ENCODE measurements around the gene KLF2. TPM values are rescaled to one million over a fixed set of nuclear protein-coding genes. Genes with fewer than 3 reads are reported as not detected.
"Not testable (repeated sequence)": the region's sequence is repeated elsewhere in the genome, so short reads cannot be mapped to it uniquely, and the experiment has no call there.

Gene KLF2
- total RNA-seq, 1 experiment from 2014 or later = 3.1 TPM

DNA sequence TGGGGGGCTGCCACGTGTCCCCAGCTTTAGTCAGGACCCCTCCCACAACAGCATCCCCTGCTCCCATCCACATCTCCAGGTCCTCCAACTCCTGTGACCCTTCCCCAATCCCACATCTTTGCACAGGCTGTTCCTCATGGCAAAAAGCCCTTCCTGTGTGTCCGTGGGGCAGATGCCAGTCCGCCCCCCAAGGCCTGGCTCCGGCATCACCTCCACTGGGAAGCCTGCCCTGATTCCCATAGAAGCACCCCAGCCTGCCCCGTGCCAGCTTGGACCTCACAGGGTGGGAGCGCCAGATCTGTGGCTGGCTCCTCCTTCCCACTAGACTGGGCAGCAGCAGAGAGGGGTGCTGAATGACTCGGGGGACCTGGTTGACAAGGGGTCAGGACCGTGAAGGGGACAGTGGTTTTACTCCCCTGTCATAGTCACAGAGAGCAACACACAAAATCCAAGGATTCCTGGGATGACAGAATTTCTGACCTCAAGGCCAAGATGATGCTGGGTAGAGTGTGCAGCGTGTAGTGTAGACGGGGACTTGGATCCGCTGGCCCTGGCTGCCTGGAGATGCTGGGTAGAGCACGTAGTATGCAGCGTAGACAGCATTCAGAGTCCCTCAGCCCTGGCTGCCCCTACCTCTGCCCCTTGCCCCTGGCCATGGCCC lies 13.3 kb downstream of the KLF2 start:
- peak; percentile 53 for DNase-seq (ENCODE audit: low read depth)

DNA sequence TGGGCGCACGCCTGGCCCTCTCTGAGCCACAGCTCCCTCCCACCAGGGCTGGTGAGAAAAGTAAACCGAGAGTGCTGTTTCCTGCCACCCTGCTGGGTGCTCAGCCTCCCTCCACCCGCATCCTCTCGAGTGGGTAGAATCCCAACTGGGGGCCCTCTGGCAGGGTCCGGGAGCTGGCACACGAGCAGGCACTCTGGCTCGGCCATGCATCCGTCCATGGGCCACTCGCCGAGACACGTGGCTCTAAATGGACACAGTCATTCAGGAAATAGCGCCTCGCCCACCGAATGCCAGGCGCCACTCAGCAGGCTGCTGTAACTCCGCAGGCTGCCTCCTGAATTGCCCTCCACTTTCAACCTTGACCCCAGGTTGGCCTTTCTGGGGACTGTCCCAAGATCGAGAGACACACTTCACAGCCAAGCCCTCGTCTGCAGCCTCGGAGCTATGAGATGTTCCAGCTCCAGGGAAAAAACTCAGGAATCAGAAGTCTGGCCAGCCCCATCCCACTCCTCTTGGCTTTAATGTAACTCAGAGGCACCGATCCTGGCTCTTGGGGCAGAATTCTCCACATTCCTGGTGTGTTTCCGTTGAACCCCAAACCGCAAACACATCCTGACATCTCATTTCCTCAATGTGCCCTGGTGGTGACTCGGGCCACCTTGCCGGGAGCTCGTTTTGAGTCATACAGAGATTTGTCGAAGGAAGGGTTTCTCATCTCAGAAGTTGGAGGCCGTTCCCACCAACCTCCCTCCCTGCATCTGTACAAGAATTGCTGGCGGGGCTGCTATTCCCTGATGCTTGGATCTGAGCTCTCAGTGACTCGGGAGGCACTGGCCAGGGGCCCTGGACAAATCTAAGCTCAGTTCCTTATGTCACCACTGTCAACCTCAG lies 14.1 kb downstream of the KLF2 start:
- DNase-seq (ENCODE audit: low read depth) = peak; percentile 99

DNA sequence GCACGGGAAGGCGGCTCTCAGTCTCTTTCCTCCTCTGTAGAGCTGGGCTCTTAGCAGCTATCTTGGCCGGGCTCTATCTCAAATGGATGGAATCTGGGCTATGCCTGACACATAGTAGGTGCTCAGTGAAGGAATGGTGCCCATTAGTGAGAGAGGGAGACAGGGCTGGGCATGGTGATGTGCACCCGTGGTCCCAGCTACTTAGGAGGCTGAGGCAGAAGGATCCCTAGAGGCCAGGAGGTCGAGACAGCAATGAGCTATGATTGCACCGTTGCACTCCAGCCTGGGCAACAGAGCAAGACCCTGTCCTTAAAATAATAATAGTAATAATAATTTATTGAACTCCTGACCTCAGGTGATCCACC lies 14.7 kb downstream of the KLF2 start:
- no peak for DNase-seq (ENCODE audit: low read depth)

DNA sequence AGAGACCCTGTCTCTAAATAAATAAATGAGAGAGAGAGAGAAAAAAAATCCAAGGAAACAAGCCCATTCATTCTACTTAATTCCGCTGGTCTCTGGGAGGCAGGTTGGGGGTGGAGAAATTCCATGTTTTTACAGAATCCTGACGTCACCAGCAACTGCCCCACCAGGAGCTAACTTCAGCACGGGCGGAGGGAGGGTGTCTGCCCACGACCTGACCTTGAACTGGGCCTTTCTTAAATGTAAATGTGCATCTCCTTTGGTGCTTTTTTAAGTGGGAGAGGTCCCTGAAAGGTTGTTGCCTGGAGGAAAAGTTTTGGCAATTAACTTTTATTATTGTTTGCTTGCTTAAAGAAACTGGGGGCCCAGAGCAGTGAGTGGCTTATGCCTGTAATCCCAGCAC lies 15.5 kb downstream of the KLF2 start:
- DNase-seq (ENCODE audit: low read depth) = peak; percentile 83

DNA sequence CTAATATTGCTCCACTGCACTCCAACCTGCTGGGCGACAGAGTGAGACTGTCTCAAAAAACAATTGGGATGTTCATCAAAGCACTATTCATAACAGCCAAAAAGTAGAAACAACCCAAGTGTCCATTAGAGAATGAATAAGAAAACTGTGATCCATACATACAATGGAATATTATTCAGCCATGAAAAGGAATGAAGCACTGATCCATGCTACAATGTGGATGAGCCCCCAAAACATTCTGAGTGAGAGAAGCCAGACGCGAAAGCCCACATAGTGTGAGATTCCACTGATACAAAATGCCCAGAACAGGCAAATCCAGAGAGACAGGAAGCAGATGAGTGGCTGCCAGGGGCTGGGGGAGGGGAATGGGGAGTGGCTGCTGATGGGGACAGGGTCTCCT lies 16.0 kb downstream of the KLF2 start:
- no peak for DNase-seq (ENCODE audit: low read depth)

DNA sequence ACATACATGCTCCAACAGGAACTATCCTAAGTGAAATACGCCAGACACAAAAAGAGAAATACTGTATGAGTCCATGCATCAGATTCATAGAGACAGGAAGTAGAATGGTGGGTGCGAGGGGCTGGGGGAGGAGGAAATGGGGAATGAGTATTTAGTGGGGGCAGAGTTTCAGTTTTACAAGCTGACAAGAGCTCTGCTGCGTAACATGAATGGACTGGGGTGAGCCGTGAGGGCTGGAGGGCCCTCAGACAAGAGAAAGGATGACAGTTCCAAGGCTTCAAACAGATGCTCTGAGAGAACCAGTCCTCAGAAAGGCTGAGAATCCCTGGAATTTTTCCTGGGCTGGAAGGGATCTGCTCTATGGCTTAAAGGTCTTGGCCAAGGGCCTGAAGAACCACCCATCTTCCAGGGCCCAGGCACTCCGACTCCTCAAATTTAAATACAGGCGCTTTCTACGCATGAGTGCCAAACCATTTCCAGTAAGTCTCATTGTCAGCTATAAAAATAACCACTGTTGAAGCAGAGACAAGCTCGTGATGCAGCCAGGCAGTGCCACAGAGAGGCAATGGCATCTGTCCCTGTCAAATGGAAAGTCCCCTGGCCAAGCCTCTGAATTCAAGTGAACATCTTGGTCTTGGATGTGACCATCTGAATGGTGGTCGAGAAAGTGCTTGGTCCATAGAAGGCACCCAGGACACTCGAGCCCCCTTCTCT lies 17.5 kb downstream of the KLF2 start:
- DNase-seq (ENCODE audit: low read depth) = peak; percentile 72

DNA sequence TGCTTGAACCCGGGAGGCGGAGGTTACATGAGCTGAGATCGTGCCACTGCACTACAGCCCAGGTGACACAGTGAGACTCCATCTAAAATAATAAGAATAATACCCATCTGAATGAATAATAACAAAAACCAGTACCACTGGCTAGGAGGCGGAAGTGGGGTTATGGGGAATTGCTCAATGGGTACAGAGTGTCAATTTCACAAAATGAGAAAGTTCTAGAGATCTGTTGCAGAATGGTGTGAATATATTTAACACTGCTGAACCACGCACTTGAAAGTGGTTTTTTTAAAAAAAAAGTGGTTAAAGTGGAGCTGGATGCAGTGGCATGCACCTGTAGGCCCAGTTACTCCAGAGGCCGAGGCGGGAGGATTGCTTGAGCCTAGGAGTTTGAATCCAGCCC lies 18.5 kb downstream of the KLF2 start:
- no peak for DNase-seq (ENCODE audit: low read depth)

GRCh38 chr19:16345457-16345856 lies 20.8 kb downstream of the KLF2 start:
- DNase-seq (ENCODE audit: low read depth) = no peak

DNA sequence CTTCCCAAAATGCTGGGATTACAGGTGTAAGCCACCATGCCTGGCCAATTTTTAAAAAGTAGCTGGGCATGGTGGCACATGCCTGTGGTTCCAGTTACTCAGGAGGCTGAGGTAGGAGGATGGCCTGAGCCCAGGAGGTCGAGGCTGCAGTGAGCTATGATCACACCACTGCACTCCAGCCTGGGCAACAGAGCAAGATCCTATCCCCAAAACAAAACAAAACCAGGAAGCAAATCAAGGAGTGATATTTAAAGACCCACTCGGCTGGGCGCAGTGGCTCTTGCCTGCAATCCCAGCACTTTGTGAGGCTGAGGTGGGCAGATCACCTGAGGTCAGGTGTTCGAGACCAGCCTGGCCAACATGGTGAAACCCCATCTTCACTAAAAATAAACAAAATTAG lies 22.5 kb downstream of the KLF2 start:
- DNase-seq (ENCODE audit: low read depth) = not testable (repeated sequence)

DNA sequence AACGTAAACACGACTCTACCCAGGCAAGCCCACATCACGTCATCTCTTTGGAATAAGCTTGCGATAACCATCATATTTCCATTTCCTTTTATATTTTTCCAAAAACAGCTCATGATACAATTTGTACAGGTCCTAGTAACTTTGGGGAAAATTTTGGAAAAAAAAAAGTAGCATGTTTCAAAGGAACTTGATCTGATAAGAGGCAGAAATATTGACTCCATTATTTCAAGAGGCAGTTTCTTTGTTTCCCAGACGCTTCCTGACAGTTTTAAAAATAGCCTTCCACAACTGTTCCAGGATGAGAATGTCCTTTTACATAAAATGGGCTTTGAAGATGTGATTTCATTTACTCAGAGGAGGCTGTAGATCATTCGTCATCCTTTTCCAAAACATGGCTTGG lies 23.1 kb downstream of the KLF2 start:
- no peak for DNase-seq (ENCODE audit: low read depth)

DNA sequence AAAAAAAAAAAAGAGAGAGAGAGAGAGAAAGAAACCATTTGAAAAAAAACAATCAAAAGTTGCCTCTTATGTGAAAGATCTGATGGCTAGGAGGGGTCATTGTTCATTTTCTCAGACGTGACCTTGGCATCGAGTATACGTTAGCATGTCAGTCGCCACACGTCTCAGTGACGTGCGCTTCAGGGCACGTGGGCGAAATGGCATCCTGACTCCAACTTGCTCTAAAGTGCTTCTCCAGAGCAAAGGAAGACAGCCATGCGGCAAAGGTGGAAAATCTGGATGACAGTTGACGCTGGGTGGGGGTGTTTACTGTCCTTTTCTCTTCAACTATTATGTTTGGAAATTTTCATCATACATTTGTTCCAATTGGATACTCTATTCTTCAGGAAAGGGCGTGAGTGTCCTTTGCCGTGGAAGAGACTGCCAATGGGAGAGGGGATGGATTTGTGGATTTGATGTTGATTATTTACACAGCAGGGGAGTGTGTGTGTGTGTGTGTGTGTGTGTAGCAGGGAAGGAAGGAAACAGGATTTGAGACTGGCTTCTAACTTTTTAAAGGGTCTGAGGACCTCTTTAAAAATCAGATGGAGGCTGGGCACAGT lies 25.0 kb downstream of the KLF2 start:
- DNase-seq (ENCODE audit: low read depth) = no peak

DNA sequence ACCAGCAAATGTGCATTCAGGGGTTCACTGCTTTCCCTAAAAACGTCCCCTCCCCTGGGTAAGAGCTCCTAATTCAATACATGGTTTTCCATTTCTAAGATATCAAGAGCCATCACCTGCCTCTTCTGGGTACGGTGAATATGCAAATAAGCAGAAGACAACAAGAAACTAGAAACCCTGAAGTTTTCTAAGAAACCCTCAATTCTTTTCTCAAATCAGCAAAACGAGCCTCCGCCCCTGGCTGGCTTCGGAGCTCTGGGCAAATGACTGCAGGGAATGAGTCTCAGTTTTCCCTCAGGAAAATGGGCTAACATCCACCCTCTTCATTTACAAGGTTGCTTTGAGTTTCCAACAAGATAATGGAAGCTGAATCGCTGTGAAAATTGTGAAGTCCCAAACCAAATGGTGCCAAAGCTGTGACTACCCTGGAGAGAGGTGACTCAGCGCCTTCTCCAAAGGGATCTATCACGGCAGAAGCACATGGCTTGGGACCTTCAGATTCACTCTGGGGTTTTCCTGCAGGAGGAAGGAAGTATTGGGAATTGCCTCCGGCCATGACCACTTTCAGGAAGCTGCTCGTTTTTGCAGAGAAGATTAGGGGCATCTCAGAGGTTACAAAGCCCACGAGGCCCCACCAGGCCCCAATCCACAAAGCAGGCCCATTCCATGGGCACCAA lies 26.6 kb downstream of the KLF2 start:
- DNase-seq (ENCODE audit: low read depth) = peak; percentile 76

DNA sequence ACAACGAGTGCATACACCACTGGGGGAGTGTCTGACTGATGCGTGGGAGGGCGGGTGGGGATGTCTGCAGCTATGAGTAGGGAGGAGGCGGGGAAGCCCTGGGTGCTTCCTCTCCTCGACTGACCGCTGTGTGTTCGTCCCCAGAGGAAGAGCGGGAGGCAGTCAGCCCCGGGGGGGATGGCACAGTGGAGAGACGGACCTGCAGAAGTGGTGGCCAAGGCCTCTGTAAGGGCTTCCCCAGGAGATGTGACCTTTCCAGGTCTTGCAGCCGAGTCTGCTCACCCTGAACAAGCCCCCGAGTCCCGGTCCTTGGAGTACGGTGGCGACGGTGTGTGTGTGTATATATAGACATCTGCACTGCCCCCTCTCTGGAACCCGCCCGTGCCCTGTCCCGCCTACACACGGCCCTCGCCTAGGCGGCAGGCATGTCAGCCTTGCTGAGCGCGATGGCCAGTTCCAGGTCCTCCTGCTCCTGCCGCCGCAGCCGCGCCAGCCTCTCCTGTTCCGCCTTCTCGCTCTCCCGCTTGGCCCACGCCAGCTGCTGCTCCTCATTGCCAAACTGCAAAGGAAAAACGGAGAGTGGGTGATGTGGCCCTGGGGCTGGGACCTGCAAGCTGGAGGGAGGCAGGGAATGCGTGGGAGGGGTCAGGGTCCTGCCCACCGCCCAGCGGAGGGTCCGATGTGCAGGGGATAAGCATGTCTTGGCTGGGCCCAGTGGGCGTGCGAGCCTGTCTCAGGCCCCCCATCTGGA lies 30.8 kb downstream of the KLF2 start:
- no peak for DNase-seq (ENCODE audit: low read depth)

DNA sequence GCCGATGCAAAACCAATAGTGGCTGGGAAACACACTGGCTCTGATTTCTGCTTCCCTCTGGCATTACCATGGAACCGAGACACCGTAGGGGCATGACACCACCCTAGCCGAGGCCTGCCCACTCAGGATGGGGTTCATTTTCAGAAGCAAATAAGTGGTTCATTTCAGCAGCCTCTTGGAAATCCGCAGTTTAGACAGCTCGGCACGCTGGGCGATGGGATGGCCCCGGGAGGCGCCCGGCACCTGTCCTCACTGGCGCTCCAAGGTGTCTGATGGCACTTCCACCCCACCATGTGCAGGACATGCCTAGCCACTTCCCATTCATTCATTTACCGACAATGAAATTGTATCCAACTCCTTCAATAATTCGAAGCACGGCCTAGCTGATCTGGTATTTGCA lies 33.8 kb downstream of the KLF2 start:
- no peak for DNase-seq (ENCODE audit: low read depth)

GRCh38 chr19:16359074-16359473 lies 34.4 kb downstream of the KLF2 start:
- no peak for DNase-seq (ENCODE audit: low read depth)

GRCh38 chr19:16359964-16360363 lies 35.3 kb downstream of the KLF2 start:
- DNase-seq (ENCODE audit: low read depth) = no peak

- no peak for DNase-seq (ENCODE audit: low read depth)
Measured at GRCh38 chr19:16360738-16361137, 36.1 kb downstream of the KLF2 start.

DNA sequence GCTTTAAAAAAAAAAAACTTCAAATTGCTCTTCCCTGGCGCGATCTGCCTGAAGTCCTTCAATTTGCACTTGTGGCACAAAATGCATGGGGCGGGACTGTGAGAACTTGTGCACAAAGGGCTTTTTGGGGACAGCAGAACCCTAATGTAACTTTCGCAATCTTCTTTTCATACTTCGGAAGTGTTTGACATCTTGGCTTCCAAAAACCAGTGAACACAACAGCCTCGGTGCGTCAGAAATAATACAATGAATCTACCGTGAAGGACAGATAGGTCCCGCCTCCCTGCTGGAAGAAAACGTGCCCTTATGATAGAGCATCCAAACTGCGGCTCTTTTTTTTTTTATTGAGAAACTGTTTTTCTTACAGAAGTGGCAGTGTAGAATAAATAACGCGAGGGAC lies 36.6 kb downstream of the KLF2 start:
- DNase-seq (ENCODE audit: low read depth) = no peak

DNA sequence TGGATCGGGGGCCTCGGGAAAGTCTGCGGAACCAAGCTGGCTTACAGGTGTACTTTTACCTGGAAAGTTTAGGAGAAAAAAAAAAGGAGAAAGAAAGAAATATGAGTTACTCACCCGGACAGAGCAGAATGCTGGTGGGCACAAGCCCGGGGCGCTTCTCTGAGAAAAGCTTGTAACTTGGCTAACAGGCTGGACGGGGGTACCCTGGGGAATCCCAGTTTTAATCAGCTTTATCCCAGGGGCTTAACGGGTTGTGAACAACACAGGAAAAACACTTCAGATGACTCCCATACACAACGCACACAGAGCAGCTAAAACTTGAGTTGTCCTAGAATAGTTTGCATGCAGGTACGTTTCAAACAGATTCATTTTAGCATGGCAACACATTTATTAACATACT lies 37.3 kb downstream of the KLF2 start:
- DNase-seq (ENCODE audit: low read depth) = no peak

DNA sequence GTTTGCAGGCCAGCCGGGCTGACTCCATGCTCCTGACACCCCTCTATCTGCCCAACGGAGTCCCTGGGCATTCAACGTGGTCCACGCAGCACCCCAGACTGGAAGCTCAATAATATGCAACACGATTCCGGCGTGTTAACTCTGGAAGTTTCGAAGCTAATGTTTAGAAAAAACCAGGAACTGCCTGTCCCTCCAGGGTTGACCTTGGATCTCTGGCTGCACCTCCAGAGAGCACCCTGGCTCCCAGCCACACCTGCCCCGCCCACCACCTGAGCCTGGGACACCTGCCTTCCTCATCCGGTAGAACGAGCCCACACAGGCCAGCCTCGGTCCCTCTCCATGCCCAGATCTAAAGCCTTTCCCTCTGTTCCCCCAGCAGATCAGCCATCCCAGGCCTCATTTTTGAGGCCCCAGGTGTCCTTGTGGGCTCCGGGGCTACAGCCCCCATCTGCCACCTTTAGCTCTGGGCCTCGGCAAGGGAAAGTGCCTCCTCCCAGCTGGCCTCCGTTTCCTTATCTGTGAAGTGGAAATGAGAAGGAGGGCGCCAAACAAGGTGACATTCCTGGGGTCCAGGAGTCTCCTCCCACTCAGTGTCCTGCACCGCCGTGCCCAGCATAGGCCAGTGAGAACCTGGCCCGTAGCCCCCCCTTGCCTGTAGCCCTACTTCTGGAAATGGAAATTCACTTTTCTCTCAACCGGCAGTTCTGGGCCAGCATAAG lies 38.7 kb downstream of the KLF2 start:
- DNase-seq (ENCODE audit: low read depth) = no peak

Measured in M059J (cell line).